ENCODE measurements around the gene HPS1. TPM values are rescaled to one million over a fixed set of nuclear protein-coding genes. Genes with fewer than 3 reads are reported as not detected.
A peak's percentile ranks its signal among the peaks of the same experiment; 100 is the strongest.

Gene HPS1
- total RNA-seq, 4 donors from 2014 or later, result 46.5 to 83.5 (median 67.5) TPM

DNA sequence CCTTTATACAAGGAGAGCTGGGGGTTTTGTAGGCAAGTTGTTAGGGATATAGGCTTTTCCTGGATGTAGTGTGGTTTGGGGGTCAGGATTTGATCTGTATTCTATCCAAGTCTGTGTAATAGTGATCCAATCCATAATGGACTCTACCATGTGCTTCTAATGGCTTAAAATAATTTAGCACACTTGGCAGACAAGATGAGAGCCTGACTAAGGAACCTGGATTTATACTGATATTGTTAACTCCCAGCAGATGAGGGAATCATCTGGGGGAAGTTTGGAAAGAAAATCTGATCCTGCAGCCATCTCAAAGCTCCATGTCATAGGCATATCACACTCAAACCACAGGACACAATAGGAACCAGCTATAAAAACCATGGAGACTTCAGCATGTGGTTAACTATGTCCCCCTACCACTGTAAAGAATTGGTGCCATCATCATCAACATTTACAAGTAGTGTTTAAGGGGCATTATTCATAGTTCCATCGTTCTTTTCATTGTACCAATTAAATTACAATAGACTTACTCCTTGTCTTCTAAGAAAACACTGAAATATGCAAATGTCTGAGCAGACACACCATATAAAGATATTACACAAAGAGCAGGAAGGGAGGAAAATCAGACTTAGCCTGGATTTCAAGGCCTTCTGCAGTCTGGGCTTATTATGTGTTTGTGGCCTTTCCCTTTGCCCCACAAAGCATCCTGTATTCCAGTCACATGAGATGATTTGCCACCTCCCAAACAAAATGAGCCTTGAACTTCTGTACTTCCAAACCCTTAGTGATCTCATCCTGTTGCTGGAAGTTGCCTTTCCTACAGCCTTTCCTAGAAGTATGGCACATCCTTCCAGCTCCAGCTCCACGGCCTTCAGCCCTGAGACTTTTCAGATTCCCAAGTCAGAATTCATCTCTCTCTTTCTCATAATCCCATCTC lies 22.5 kb upstream of the HPS1 start:
- H3K9me3 ChIP-seq, result no peaks in the 10 kb centered on the region
- H3K27ac ChIP-seq, result no peak overlapping the region
- peaks cover 2% of the 10 kb centered on the region for H3K27me3 ChIP-seq
- H3K4me3 ChIP-seq, result no peak overlapping the region
- TF ChIP-seq POLR2AphosphoS5 (IDR thresholded peaks at IDR 0.05), result no peak
- TF ChIP-seq POLR2A (IDR thresholded peaks at IDR 0.05), result no peak
- TF ChIP-seq EP300 (IDR thresholded peaks at IDR 0.05), result no peak
- no peak for TF ChIP-seq CTCF (IDR thresholded peaks at IDR 0.05)
- DNase-seq (ENCODE audit: low spot score in 2 of 2), result no peak
- WGBS, result 85% methylated on average over 2 of the region's 2 CpGs
- H3K36me3 ChIP-seq, result no peaks in the 10 kb centered on the region
- H3K4me1 ChIP-seq, result peaks cover 11% of the 10 kb centered on the region

DNA sequence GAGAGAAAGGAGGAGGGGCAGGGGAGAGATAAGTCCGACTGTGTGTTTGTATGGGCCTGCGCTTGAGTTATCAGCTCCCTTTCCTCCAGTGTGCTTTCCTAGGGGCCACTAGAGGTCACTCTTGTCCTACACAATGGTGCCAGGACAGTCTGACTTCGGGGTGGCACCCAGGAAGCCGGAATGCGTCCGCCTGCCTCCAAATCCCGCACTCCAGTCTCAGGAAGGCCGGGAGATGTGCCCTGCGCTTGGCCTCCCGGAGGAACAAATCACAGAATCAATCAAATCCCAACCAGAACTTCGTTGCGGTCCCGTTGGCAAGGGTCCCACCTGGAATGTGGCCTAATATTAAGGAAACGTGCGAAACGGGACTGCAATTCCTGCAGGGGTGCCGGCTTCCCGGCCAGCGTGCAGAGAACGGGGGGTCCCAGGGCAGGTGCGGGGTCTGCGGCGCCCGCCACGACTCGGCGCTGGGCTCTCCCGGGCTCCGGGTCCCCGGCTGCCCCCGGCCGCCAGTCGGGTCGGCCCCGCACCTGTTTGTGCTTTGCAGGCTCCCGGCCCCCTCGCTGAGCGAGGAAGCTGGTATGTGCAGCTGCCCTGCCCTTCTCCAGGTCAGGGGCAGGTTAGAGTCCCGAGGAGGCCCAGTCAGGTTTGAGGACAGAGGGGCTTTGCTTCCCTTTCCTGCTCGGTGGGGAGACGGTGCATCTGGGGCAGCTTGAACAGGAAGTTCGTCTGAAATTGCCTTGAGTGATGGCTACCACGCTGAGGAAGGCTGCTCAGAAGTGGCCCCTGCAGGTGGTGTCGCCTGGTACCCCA lies 21.0 kb upstream of the HPS1 start:
- no peak overlapping the region for H3K27ac ChIP-seq
- H3K27me3 ChIP-seq, result peaks cover 2% of the 10 kb centered on the region
- WGBS, result 2% methylated on average over 22 of the region's 44 CpGs
- H3K4me3 ChIP-seq, result peak overlapping the region; percentile 63
- TF ChIP-seq CTCF (IDR thresholded peaks at IDR 0.05), result peak; percentile 70 to 74
- no peak for TF ChIP-seq POLR2A (IDR thresholded peaks at IDR 0.05)
- TF ChIP-seq POLR2AphosphoS5 (IDR thresholded peaks at IDR 0.05), result no peak
- TF ChIP-seq EP300 (IDR thresholded peaks at IDR 0.05), result no peak
- H3K4me1 ChIP-seq, result peaks cover 11% of the 10 kb centered on the region
- H3K36me3 ChIP-seq, result no peaks in the 10 kb centered on the region
- no peaks in the 10 kb centered on the region for H3K9me3 ChIP-seq
- peak in 1 of 2 donors; percentile 79 for DNase-seq (ENCODE audit: low spot score in 2 of 2)

DNA sequence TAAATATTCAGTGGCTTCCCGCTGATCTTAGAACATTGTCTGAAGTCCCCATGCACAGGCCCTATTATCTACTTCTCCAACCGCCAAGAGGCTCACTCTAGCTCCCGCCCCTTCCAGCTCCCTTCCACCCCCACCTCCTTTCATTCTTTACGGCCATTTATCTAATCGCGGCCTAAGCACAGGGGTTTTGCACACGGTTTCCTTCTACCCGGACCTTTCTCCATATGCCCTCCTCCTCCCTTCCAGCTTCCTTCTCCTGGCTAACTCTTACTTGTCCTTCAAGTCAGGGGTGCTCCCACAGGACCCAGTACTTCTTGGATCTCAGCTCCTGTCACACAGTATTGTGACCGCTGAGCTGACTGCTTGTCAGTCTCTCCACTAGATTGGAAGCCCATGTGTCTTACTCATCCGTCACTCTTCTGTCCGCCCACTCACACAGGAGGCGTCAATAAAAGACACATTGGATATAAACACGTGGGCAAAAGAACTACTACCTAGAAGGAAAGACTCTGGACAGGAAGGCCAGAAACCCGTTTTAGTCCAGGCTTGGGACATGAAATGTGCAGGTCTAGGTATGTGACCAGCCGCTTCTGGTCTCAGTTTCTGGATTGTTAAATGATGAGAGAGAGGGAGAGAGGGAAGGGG lies 20.2 kb upstream of the HPS1 start:
- Histone ChIP-seq H3K36me3 (no peaks in the 10 kb centered on the region), H3K4me1 (peaks cover 11% of the 10 kb centered on the region), H3K9me3 (no peaks in the 10 kb centered on the region), H3K4me3 (peak overlapping the region; percentile 63), H3K27ac (no peak overlapping the region), H3K27me3 (no peaks in the 10 kb centered on the region)
- no peak for DNase-seq (ENCODE audit: low spot score in 2 of 2)
- TF ChIP-seq EP300 (IDR thresholded peaks at IDR 0.05) (no peak), POLR2A (IDR thresholded peaks at IDR 0.05) (no peak), POLR2AphosphoS5 (IDR thresholded peaks at IDR 0.05) (no peak), CTCF (IDR thresholded peaks at IDR 0.05) (no peak)
- WGBS, result 75% methylated on average over 15 of the region's 15 CpGs

GRCh38 chr10:98465866-98466265 lies 19.1 kb upstream of the HPS1 start:
- Histone ChIP-seq H3K4me3 (no peak overlapping the region), H3K36me3 (no peaks in the 10 kb centered on the region), H3K27ac (no peak overlapping the region), H3K4me1 (peaks cover 11% of the 10 kb centered on the region), H3K9me3 (no peaks in the 10 kb centered on the region), H3K27me3 (no peaks in the 10 kb centered on the region)
- WGBS, result 91% methylated on average over 3 of the region's 3 CpGs
- TF ChIP-seq CTCF (IDR thresholded peaks at IDR 0.05), result no peak
- TF ChIP-seq EP300 (IDR thresholded peaks at IDR 0.05), result no peak
- TF ChIP-seq POLR2A (IDR thresholded peaks at IDR 0.05), result no peak
- no peak for TF ChIP-seq POLR2AphosphoS5 (IDR thresholded peaks at IDR 0.05)
- DNase-seq (ENCODE audit: low spot score in 2 of 2), result no peak
